ENCODE results near the gene ENDOD1.
A peak's percentile ranks its signal among the peaks of the same experiment; 100 is the strongest.

The ENDOD1 gene

DNA sequence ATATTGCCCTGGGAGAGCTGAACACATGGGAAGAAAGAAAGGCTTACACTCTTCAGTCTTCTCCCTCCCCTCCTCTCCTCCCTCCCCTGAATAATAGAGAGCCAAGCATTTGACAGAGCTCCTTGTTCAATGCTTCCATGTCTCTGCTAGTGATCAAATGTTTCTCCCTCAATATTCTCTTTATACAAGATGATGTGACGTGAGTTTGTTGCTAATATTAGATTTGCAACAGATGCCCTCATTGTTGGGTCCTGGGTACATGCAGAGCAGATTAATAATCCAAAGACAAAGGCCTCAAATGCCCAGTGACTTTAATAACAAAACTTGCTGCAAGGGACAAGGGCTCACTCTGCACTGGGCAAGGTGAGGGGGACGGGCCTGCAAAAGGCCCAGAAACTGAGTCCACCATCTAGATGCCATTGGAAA lies 7.1 kb upstream of the ENDOD1 start:
- Histone ChIP-seq H3K4me3 (ENCODE audit: severe bottlenecking) (no peak overlapping the region), H3K4me1 (ENCODE audit: insufficient read depth, poor library complexity, severe bottlenecking) (peaks cover 14% of the 10 kb centered on the region), H3K27me3 (ENCODE audit: insufficient read depth, poor library complexity, severe bottlenecking) (no peaks in the 10 kb centered on the region), H3K27ac (ENCODE audit: poor library complexity, severe bottlenecking) (no peak overlapping the region), H3K9me3 (ENCODE audit: severe bottlenecking) (no peaks in the 10 kb centered on the region), H3K36me3 (ENCODE audit: low read depth) (no peaks in the 10 kb centered on the region)
- ATAC-seq (ENCODE audit: low read depth) (no peak), DNase-seq (ENCODE audit: low spot score) (no peak)
- TF ChIP-seq CTCF (IDR thresholded peaks at IDR 0.05; ENCODE audit: poor library complexity, severe bottlenecking), result no peak

GRCh38 chr11:95084509-95084908 lies 5.1 kb upstream of the ENDOD1 start:
- H3K27me3 ChIP-seq (ENCODE audit: insufficient read depth, poor library complexity, severe bottlenecking), result no peaks in the 10 kb centered on the region
- no peaks in the 10 kb centered on the region for H3K36me3 ChIP-seq (ENCODE audit: low read depth)
- ATAC-seq (ENCODE audit: low read depth) (peak; percentile 92), DNase-seq (ENCODE audit: low spot score) (no peak)
- H3K9me3 ChIP-seq (ENCODE audit: severe bottlenecking), result no peaks in the 10 kb centered on the region
- H3K27ac ChIP-seq (ENCODE audit: poor library complexity, severe bottlenecking), result no peak overlapping the region
- no peak for TF ChIP-seq CTCF (IDR thresholded peaks at IDR 0.05; ENCODE audit: poor library complexity, severe bottlenecking)
- H3K4me1 ChIP-seq (ENCODE audit: insufficient read depth, poor library complexity, severe bottlenecking), result peaks cover 14% of the 10 kb centered on the region
- H3K4me3 ChIP-seq (ENCODE audit: severe bottlenecking), result no peak overlapping the region

GRCh38 chr11:95085117-95085816 lies 4.4 kb upstream of the ENDOD1 start:
- H3K27ac ChIP-seq (ENCODE audit: poor library complexity, severe bottlenecking), result no peak overlapping the region
- H3K27me3 ChIP-seq (ENCODE audit: insufficient read depth, poor library complexity, severe bottlenecking), result no peaks in the 10 kb centered on the region
- no peaks in the 10 kb centered on the region for H3K36me3 ChIP-seq (ENCODE audit: low read depth)
- no peaks in the 10 kb centered on the region for H3K9me3 ChIP-seq (ENCODE audit: severe bottlenecking)
- H3K4me1 ChIP-seq (ENCODE audit: insufficient read depth, poor library complexity, severe bottlenecking), result peaks cover 14% of the 10 kb centered on the region
- no peak for TF ChIP-seq CTCF (IDR thresholded peaks at IDR 0.05; ENCODE audit: poor library complexity, severe bottlenecking)
- H3K4me3 ChIP-seq (ENCODE audit: severe bottlenecking), result no peak overlapping the region
- ATAC-seq (ENCODE audit: low read depth), result no peak
- DNase-seq (ENCODE audit: low spot score), result no peak

DNA sequence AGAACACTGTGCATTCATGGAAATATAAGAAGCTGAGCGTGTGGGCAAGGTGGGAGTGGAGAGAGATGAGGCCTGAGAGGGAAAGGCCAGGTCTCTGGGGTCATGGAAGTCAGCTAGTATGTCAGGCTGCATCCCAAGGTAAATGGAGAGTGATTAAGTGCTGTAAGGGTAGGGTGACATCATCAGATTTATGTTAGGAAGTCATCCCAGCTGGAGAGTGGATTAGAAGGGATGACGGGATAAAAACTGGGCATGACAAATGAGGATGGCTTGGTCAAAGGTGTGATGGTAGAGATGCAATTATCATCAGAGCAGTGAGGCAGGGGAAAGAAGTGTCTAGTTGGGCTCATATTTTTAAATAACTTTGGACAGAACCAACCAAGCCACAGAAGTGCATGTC lies 3.5 kb upstream of the ENDOD1 start:
- no peak for ATAC-seq (ENCODE audit: low read depth)
- Histone ChIP-seq H3K27me3 (ENCODE audit: insufficient read depth, poor library complexity, severe bottlenecking) (no peaks in the 10 kb centered on the region), H3K27ac (ENCODE audit: poor library complexity, severe bottlenecking) (no peak overlapping the region), H3K4me1 (ENCODE audit: insufficient read depth, poor library complexity, severe bottlenecking) (peaks cover 14% of the 10 kb centered on the region), H3K36me3 (ENCODE audit: low read depth) (no peaks in the 10 kb centered on the region), H3K9me3 (ENCODE audit: severe bottlenecking) (no peaks in the 10 kb centered on the region), H3K4me3 (ENCODE audit: severe bottlenecking) (no peak overlapping the region)
- no peak for TF ChIP-seq CTCF (IDR thresholded peaks at IDR 0.05; ENCODE audit: poor library complexity, severe bottlenecking)
- no peak for DNase-seq (ENCODE audit: low spot score)

DNA sequence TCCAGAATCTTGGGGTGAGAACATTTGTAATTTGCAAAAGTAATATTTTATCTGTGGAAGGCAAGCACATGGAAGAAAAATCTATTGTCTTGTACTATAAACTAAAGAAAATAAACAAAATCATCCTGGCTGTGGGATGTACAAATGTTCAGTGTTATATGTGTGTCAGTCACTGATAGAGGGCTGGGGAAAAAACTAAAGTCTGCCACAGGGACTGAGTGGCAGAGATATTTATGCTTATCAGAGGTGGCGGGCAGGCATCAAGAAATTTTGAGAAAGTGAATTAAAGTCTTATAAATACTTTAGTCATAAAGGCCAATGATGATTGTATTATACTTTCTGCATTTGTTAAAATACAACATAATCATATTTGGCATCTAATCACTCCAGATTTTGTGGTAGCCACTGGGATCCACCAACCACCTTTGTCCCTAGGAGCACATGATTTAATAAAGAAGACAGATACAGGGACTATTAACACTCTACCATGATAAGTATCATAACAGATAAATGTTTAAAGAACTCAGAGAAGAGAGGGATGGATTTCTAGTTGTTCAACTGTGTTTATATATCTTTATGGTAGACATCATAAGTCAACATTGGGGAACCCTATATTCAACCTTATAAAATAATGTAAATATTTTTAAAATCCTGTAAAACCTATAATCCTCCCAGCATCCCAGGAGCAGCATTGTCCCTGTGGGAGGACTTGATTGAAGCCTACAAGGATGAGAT lies 2.6 kb upstream of the ENDOD1 start:
- no peaks in the 10 kb centered on the region for H3K36me3 ChIP-seq (ENCODE audit: low read depth)
- H3K4me1 ChIP-seq (ENCODE audit: insufficient read depth, poor library complexity, severe bottlenecking), result peaks cover 10% of the 10 kb centered on the region
- no peak overlapping the region for H3K4me3 ChIP-seq (ENCODE audit: severe bottlenecking)
- ATAC-seq (ENCODE audit: low read depth) (no peak), DNase-seq (ENCODE audit: low spot score) (no peak)
- no peaks in the 10 kb centered on the region for H3K27me3 ChIP-seq (ENCODE audit: insufficient read depth, poor library complexity, severe bottlenecking)
- no peak overlapping the region for H3K27ac ChIP-seq (ENCODE audit: poor library complexity, severe bottlenecking)
- no peak for TF ChIP-seq CTCF (IDR thresholded peaks at IDR 0.05; ENCODE audit: poor library complexity, severe bottlenecking)
- no peaks in the 10 kb centered on the region for H3K9me3 ChIP-seq (ENCODE audit: severe bottlenecking)
